GM23248 (cell line): ENCODE data around the gene TMEM200C. TPM values are rescaled to one million over a fixed set of nuclear protein-coding genes. Genes with fewer than 3 reads are reported as not detected.
A peak's percentile ranks its signal among the peaks of the same experiment; 100 is the strongest.

Experiments
- DNase-seq: peaks from one replicate; pipeline ENCODE4 v3.0.0-alpha.2; 2015
- H2AFZ ChIP-seq: fragments of 200-600 bp; sonication (generic); 2 replicates; pipeline ENCODE4 v1.6.1; 2016; ENCODE audit warnings: antibody characterized with exemption
- H3F3A ChIP-seq: fragments of 200-600 bp; sonication (generic); 2 replicates; pipeline ENCODE4 v1.6.1; 2016; ENCODE audit warnings: mild to moderate bottlenecking, antibody characterized with exemption, mixed run types; ENCODE audit not compliant: insufficient read depth
- H3K27ac ChIP-seq: fragments of 200-600 bp; sonication (generic); 2 replicates; pipeline ENCODE4 v1.5.1; 2016; ENCODE audit warnings: mild to moderate bottlenecking
- H3K27me3 ChIP-seq: fragments of 200-600 bp; sonication (generic); replicated peaks from 2 replicates; pipeline ENCODE4 v1.6.1; 2016; ENCODE audit warnings: mild to moderate bottlenecking; ENCODE audit not compliant: insufficient read depth
- H3K36me3 ChIP-seq: fragments of 200-600 bp; sonication (generic); 2 replicates; pipeline ENCODE4 v1.6.1; 2016; ENCODE audit warnings: low read depth, mild to moderate bottlenecking
- H3K4me1 ChIP-seq: fragments of 200-600 bp; sonication (generic); 2 replicates; pipeline ENCODE4 v1.6.1; 2016; ENCODE audit warnings: mild to moderate bottlenecking; ENCODE audit not compliant: insufficient read depth
- H3K4me2 ChIP-seq: fragments of 200-600 bp; sonication (generic); one replicate; pipeline ENCODE4 v1.6.1; 2016; ENCODE audit warnings: mild to moderate bottlenecking; ENCODE audit not compliant: unreplicated experiment
- H3K4me3 ChIP-seq: fragments of 200-600 bp; sonication (generic); 2 replicates; pipeline ENCODE4 v1.5.1; 2016; ENCODE audit warnings: mild to moderate bottlenecking
- H3K79me2 ChIP-seq: fragments of 200-600 bp; sonication (generic); 2 replicates; pipeline ENCODE4 v1.6.1; 2016; ENCODE audit warnings: mild to moderate bottlenecking; ENCODE audit not compliant: insufficient read depth
- H3K9ac ChIP-seq: fragments of 200-600 bp; sonication (generic); 2 replicates; pipeline ENCODE4 v1.6.1; 2016; ENCODE audit warnings: mild to moderate bottlenecking
- H3K9me2 ChIP-seq: fragments of 200-600 bp; sonication (generic); 2 replicates; pipeline ENCODE4 v1.6.1; 2016; ENCODE audit warnings: mixed run types, mild to moderate bottlenecking, moderate library complexity; ENCODE audit not compliant: insufficient read depth
- H3K9me3 ChIP-seq: fragments of 200-600 bp; sonication (generic); one replicate; pipeline ENCODE4 v1.6.1; 2017; ENCODE audit warnings: low read depth
- H4K20me1 ChIP-seq: fragments of 200-600 bp; sonication (generic); 2 replicates; pipeline ENCODE4 v1.6.0; 2016; ENCODE audit not compliant: insufficient read depth
- EZH2 ChIP-seq: fragments of 200-600 bp; sonication (generic); IDR thresholded peaks from 2 replicates; pipeline ENCODE4 v1.6.1; 2018; ENCODE audit warnings: antibody characterized with exemption, mild to moderate bottlenecking; ENCODE audit not compliant: insufficient read depth, poor library complexity, severe bottlenecking
- EZH2phosphoT487 ChIP-seq: fragments of 200-600 bp; sonication (generic); IDR thresholded peaks from 2 replicates; pipeline ENCODE4 v1.6.1; 2018; ENCODE audit warnings: antibody characterized with exemption, moderate library complexity, mild to moderate bottlenecking, low read depth; ENCODE audit not compliant: insufficient read depth
- whole genome bisulfite sequencing, 2 experiments: methylation state at CpG; one replicate each; pipeline ENCODE4 v1.1.6; 2015 to 2017; ENCODE audit warnings: low lambda C conversion rate in 2 of 2, low coverage in 1 of 2; ENCODE audit errors: missing lambda C conversion rate in 2 of 2; 5-methylcytosine and 5-hydroxymethylcytosine counted together
- in situ Hi-C: fragments of 300-500 bp; cut with MboI; formaldehyde crosslinking; loops from 2 replicates; pipeline ENCODE4 v1.15.0; 2020
- polyA plus RNA-seq: library from polyadenylated mRNA; unstranded; fragments of >200 nt; fragmentation: Nextera tagmentation; extraction: Ambion mirVana; gene quantifications from 2 replicates; pipeline ENCODE4 v1.2.1, GENCODE V29; 2016
- total RNA-seq: library from RNA; depleted of rRNA; stranded (reverse); fragments of >200 nt; shearing (Covaris generic); gene quantifications from 2 replicates; pipeline ENCODE4 v1.2.3, GENCODE V29; 2014

The TMEM200C gene
- total and polyA plus RNA-seq, 2 experiments from 2014 or later, result not detected

GRCh38 chr18:5851998-5852397 lies 43.3 kb downstream of the TMEM200C start:
- 39 to 41% methylated on average over 2 of the region's 2 CpGs for WGBS, 2 experiments
- no peaks in the 10 kb centered on the region for H3K4me1 ChIP-seq
- no peaks in the 10 kb centered on the region for H3F3A ChIP-seq
- in situ Hi-C loops, result no loop called here
- no peak overlapping the region for H3K9ac ChIP-seq
- no peak overlapping the region for H3K4me2 ChIP-seq
- H4K20me1 ChIP-seq, result no peaks in the 10 kb centered on the region
- H3K4me3 ChIP-seq, result no peak overlapping the region
- peak; percentile 25 for DNase-seq
- H3K27me3 ChIP-seq, result no peaks in the 10 kb centered on the region; the same call in 1 of the 2 replicates
- H2AFZ ChIP-seq, result no peak overlapping the region
- H3K9me3 ChIP-seq, result no peaks in the 10 kb centered on the region
- H3K27ac ChIP-seq, result no peak overlapping the region
- no peaks in the 10 kb centered on the region for H3K36me3 ChIP-seq
- no peaks in the 10 kb centered on the region for H3K9me2 ChIP-seq
- TF ChIP-seq EZH2phosphoT487 (no peak), EZH2 (no peak)
- no peaks in the 10 kb centered on the region for H3K79me2 ChIP-seq

GRCh38 chr18:5842653-5843052 lies 52.7 kb downstream of the TMEM200C start:
- Histone ChIP-seq H3K9me3 (no peaks in the 10 kb centered on the region), H3K4me3 (no peak overlapping the region), H3K79me2 (no peaks in the 10 kb centered on the region), H3K27ac (no peak overlapping the region), H3K4me2 (no peak overlapping the region), H3K27me3 (no peaks in the 10 kb centered on the region), H3K9me2 (no peaks in the 10 kb centered on the region), H3F3A (no peaks in the 10 kb centered on the region), H3K4me1 (no peaks in the 10 kb centered on the region), H3K9ac (no peak overlapping the region), H3K36me3 (no peaks in the 10 kb centered on the region), H2AFZ (no peak overlapping the region), H4K20me1 (no peaks in the 10 kb centered on the region)
- in situ Hi-C loops, result no loop called here
- TF ChIP-seq EZH2, result no peak
- no peak for TF ChIP-seq EZH2phosphoT487
- DNase-seq, result no peak
- 9 to 18% methylated on average over 3 of the region's 3 CpGs for WGBS, 2 experiments

- in situ Hi-C loops, result no loop called here
- no peaks in the 10 kb centered on the region for H3K4me1 ChIP-seq
These were observed 53.8 kb downstream of the TMEM200C start for GRCh38 chr18:5841518-5841917.

GRCh38 chr18:5840547-5840946 lies 54.8 kb downstream of the TMEM200C start:
- DNase-seq, result no peak
- no peak overlapping the region for H3K4me2 ChIP-seq

More at GRCh38 chr18:5841518-5841917, 53.8 kb downstream of the TMEM200C start:
- Histone ChIP-seq H2AFZ (no peak overlapping the region), H3K27me3 (no peaks in the 10 kb centered on the region), H3K79me2 (no peaks in the 10 kb centered on the region), H3K4me2 (no peak overlapping the region), H3F3A (no peaks in the 10 kb centered on the region), H4K20me1 (no peaks in the 10 kb centered on the region), H3K36me3 (no peaks in the 10 kb centered on the region), H3K27ac (no peak overlapping the region), H3K9me2 (no peaks in the 10 kb centered on the region), H3K9ac (no peak overlapping the region), H3K9me3 (no peaks in the 10 kb centered on the region), H3K4me3 (no peak overlapping the region)
- TF ChIP-seq EZH2 (no peak), EZH2phosphoT487 (no peak)
- WGBS, 2 experiments, result 11% methylated on average over 2 of the region's 2 CpGs
- DNase-seq, result peak; percentile 15

GRCh38 chr18:5840025-5840424 lies 55.3 kb downstream of the TMEM200C start:
- in situ Hi-C loops, result no loop called here
- H3K4me2 ChIP-seq, result no peak overlapping the region
- no peak overlapping the region for H3K4me3 ChIP-seq
- H3K4me1 ChIP-seq, result no peaks in the 10 kb centered on the region
- no peaks in the 10 kb centered on the region for H3K9me3 ChIP-seq
- 35 to 36% methylated on average over 2 of the region's 2 CpGs for WGBS, 2 experiments
- H3K27me3 ChIP-seq, result no peaks in the 10 kb centered on the region
- no peaks in the 10 kb centered on the region for H3K36me3 ChIP-seq
- H4K20me1 ChIP-seq, result no peaks in the 10 kb centered on the region
- TF ChIP-seq EZH2 (no peak), EZH2phosphoT487 (no peak)
- H3K79me2 ChIP-seq, result no peaks in the 10 kb centered on the region
- no peak for DNase-seq
- H2AFZ ChIP-seq, result no peak overlapping the region
- H3K9me2 ChIP-seq, result no peaks in the 10 kb centered on the region
- no peak overlapping the region for H3K9ac ChIP-seq
- no peaks in the 10 kb centered on the region for H3F3A ChIP-seq
- no peak overlapping the region for H3K27ac ChIP-seq

More at GRCh38 chr18:5840547-5840946, 54.8 kb downstream of the TMEM200C start:
- Histone ChIP-seq H3K9ac (no peak overlapping the region), H3F3A (no peaks in the 10 kb centered on the region), H3K27me3 (no peaks in the 10 kb centered on the region), H3K27ac (no peak overlapping the region), H3K79me2 (no peaks in the 10 kb centered on the region), H4K20me1 (no peaks in the 10 kb centered on the region), H3K36me3 (no peaks in the 10 kb centered on the region), H2AFZ (no peak overlapping the region), H3K4me1 (no peaks in the 10 kb centered on the region), H3K9me2 (no peaks in the 10 kb centered on the region), H3K9me3 (no peaks in the 10 kb centered on the region), H3K4me3 (no peak overlapping the region)
- in situ Hi-C loops, result no loop called here
- TF ChIP-seq EZH2, result no peak
- 61 to 63% methylated on average over 4 of the region's 4 CpGs for WGBS, 2 experiments
